IMR-90 (cell line): ENCODE data around the gene AUTS2. TPM values are rescaled to one million over a fixed set of nuclear protein-coding genes. Genes with fewer than 3 reads are reported as not detected.

Experiments used
- ATAC-seq: fragments of 200-7000 bp; cut with Tn5 transposase; 2 replicates; pipeline ENCODE4 v1.9.1; 2020; ENCODE audit warnings: low read depth, mild to moderate bottlenecking, moderate library complexity
- BruUV-seq: library from RNA; stranded (reverse); fragments of 400-500 nt; replicated peaks from 2 replicates; lab custom pipeline; 2021; lab: Mats Ljungman, UMichigan
- CTCF ChIA-PET: fragments of 300-600 bp; formaldehyde crosslinking; extraction: SDS; loops from one replicate; lab custom pipeline; 2021; ENCODE audit warnings: antibody characterized with exemption; lab: Yijun Ruan, JAX
- POLR2A ChIA-PET: fragments of 300-600 bp; sonication (Branson Sonifier 250); formaldehyde crosslinking; loops from one replicate; lab custom pipeline; 2022; ENCODE audit warnings: antibody characterized with exemption; ENCODE audit not compliant: unreplicated experiment; lab: Charles Lee
- DNase-seq: peaks from one replicate; pipeline ENCODE4 v3.0.0; 2013
- H2AFZ ChIP-seq: replicated peaks from 2 replicates; pipeline ENCODE3; 2013; ENCODE audit warnings: low read length, mild to moderate bottlenecking; ENCODE audit not compliant: poor library complexity
- H2AK5ac ChIP-seq: 2 replicates; pipeline ENCODE4 v1.6.1; 2013; ENCODE audit warnings: low read depth, low read length, inconsistent platforms
- H2AK9ac ChIP-seq: replicated peaks from 2 replicates; pipeline ENCODE3; 2013; ENCODE audit warnings: mild to moderate bottlenecking, low read depth, low read length, moderate library complexity; ENCODE audit not compliant: poor library complexity
- H2BK120ac ChIP-seq: 2 replicates; pipeline ENCODE4 v1.6.1; 2013; ENCODE audit warnings: low read depth, low read length, inconsistent platforms
- H2BK15ac ChIP-seq: 3 replicates; pipeline ENCODE4 v1.6.1; 2013; ENCODE audit warnings: low read depth, low read length, inconsistent platforms
- H2BK20ac ChIP-seq: 2 replicates; pipeline ENCODE4 v1.6.1; 2013; ENCODE audit warnings: low read depth, mild to moderate bottlenecking, inconsistent platforms, low read length, moderate library complexity
- H2BK5ac ChIP-seq: 2 replicates; pipeline ENCODE4 v1.6.1; 2013; ENCODE audit warnings: mild to moderate bottlenecking, low read depth, low read length, inconsistent platforms; ENCODE audit not compliant: poor library complexity, severe bottlenecking
- H3K14ac ChIP-seq: replicated peaks from 2 replicates; pipeline ENCODE4 v1.6.1; 2013; ENCODE audit warnings: low read depth, low read length, inconsistent platforms
- H3K18ac ChIP-seq: 2 replicates; pipeline ENCODE4 v1.6.1; 2013; ENCODE audit warnings: low read depth, low read length, control low read depth
- H3K23ac ChIP-seq: 2 replicates; pipeline ENCODE4 v1.6.1; 2013; ENCODE audit warnings: low read depth, low read length, inconsistent platforms
- H3K27ac ChIP-seq: 2 replicates; pipeline ENCODE4 v1.5.1; 2013; ENCODE audit warnings: mild to moderate bottlenecking, control low read depth, low read length; ENCODE audit not compliant: insufficient read depth
- H3K27me3 ChIP-seq: 2 replicates; pipeline ENCODE4 v1.6.1; 2013; ENCODE audit warnings: low read length; ENCODE audit not compliant: control insufficient read depth, insufficient read depth
- H3K36me3 ChIP-seq: 2 replicates; pipeline ENCODE4 v1.6.1; 2013; ENCODE audit warnings: low read length, mixed read lengths; ENCODE audit not compliant: control insufficient read depth, insufficient read depth
- H3K4ac ChIP-seq: 2 replicates; pipeline ENCODE4 v1.6.1; 2013; ENCODE audit warnings: low read depth, low read length, inconsistent platforms
- H3K4me1 ChIP-seq: 2 replicates; pipeline ENCODE4 v1.6.1; 2013; ENCODE audit warnings: low read length, mixed read lengths; ENCODE audit not compliant: control insufficient read depth, insufficient read depth
- H3K4me2 ChIP-seq: 2 replicates; pipeline ENCODE4 v1.6.1; 2013; ENCODE audit warnings: low read depth, mild to moderate bottlenecking, control low read depth, low read length, moderate library complexity
- H3K4me3 ChIP-seq: 2 replicates; pipeline ENCODE4 v1.5.1; 2013; ENCODE audit warnings: low read depth, mild to moderate bottlenecking, control low read depth, low read length, moderate library complexity; ENCODE audit not compliant: insufficient read depth
- H3K56ac ChIP-seq: 2 replicates; pipeline ENCODE4 v1.6.1; 2013; ENCODE audit warnings: low read length, inconsistent platforms; ENCODE audit not compliant: insufficient read depth; ENCODE audit errors: extremely low read depth
- H3K79me1 ChIP-seq, 2 experiments: 2 replicates each; pipeline ENCODE4 v1.6.1; 2013; ENCODE audit warnings: low read length in 2 of 2, inconsistent platforms in 1 of 2, low read depth in 1 of 2
- H3K9ac ChIP-seq: 2 replicates; pipeline ENCODE4 v1.6.1; 2013; ENCODE audit warnings: low read depth, low read length, control low read depth
- H3K9me1 ChIP-seq: 2 replicates; pipeline ENCODE4 v1.6.1; 2013; ENCODE audit warnings: low read length, inconsistent platforms; ENCODE audit not compliant: insufficient read depth
- H3K9me3 ChIP-seq: 2 replicates; pipeline ENCODE4 v1.6.1; 2013; ENCODE audit warnings: low read length; ENCODE audit not compliant: control insufficient read depth, insufficient read depth
- H4K20me1 ChIP-seq: 2 replicates; pipeline ENCODE4 v1.6.1; 2013; ENCODE audit warnings: low read length, inconsistent platforms; ENCODE audit not compliant: insufficient read depth
- H4K5ac ChIP-seq: 2 replicates; pipeline ENCODE4 v1.6.1; 2013; ENCODE audit warnings: mild to moderate bottlenecking, low read depth, low read length, control low read depth
- H4K8ac ChIP-seq, 2 experiments: 2 replicates each; pipeline ENCODE4 v1.6.1; 2013; ENCODE audit warnings: low read depth in 2 of 2, low read length in 2 of 2, control low read depth in 1 of 2, inconsistent platforms in 1 of 2
- H4K91ac ChIP-seq: 2 replicates; pipeline ENCODE4 v1.6.1; 2013; ENCODE audit warnings: low read depth, low read length, inconsistent platforms; ENCODE audit not compliant: insufficient read depth
- MXI1 ChIP-seq: IDR thresholded peaks from 2 replicates; pipeline ENCODE4 v1.6.1; 2012; ENCODE audit warnings: low read depth, mild to moderate bottlenecking, low read length, moderate library complexity, borderline replicate concordance
- WGBS, 2 experiments: methylation state at CpG; one replicate each; pipeline versions ENCODE4 v1.1.5 to v1.1.7; 2013; ENCODE audit warnings: missing lambda C conversion rate in 2 of 2; ENCODE audit not compliant: insufficient read length in 1 of 2; ENCODE audit errors: extremely low coverage in 2 of 2; 5-methylcytosine and 5-hydroxymethylcytosine counted together
- dilution Hi-C: fragments of 300-500 bp; cut with HindIII; formaldehyde crosslinking; loops from one replicate; pipeline ENCODE4 v1.14.3; 2018; ENCODE audit warnings: low sequenced_read_pairs; ENCODE audit not compliant: unreplicated experiment
- in situ Hi-C: fragments of 300-500 bp; cut with MboI; formaldehyde crosslinking; loops from 3 replicates; pipeline ENCODE4 v1.14.3; 2019; ENCODE audit warnings: low sequenced_read_pairs, inconsistent platforms, mixed read lengths
- intact Hi-C: fragments of 100-400 bp; cut with micrococcal nuclease; formaldehyde crosslinking; loops from 2 replicates; pipeline ENCODE4 v1.10.0; 2022
- polyA plus RNA-seq, 3 experiments: library from polyadenylated mRNA; depleted of rRNA; stranded (reverse); fragments of >200 nt; gene quantifications; 2 replicates each; pipeline ENCODE4 v1.2.3, GENCODE V29; 2012; ENCODE audit warnings: low replicate concordance in 1 of 3
- total RNA-seq: library from RNA; depleted of rRNA; stranded (reverse); fragments of >200 nt; gene quantifications from 2 replicates; pipeline ENCODE4 v1.2.3, GENCODE V29; 2012

AUTS2 gene
- total and polyA plus RNA-seq, 2 of the 4 experiments (the other 2 are of a cell fraction): 0.90 to 3.0 TPM

GRCh38 chr7:70766694-70767093, 1168.4 kb downstream of the AUTS2 start:
- Histone ChIP-seq H2AK9ac (no peak overlapping the region), H3K27ac (no peak overlapping the region), H4K20me1 (no peaks in the 10 kb centered on the region), H2BK15ac (no peak overlapping the region), H3K27me3 (no peaks in the 10 kb centered on the region), H3K4me3 (no peak overlapping the region), H3K4ac (no peak overlapping the region), H2BK5ac (no peak overlapping the region), H3K23ac (no peak overlapping the region), H4K91ac (no peak overlapping the region), H3K9ac (no peak overlapping the region), H2BK120ac (no peak overlapping the region), H2BK20ac (no peak overlapping the region), H3K9me1 (no peaks in the 10 kb centered on the region), H3K79me1 (no peaks in the 10 kb centered on the region), H3K9me3 (no peaks in the 10 kb centered on the region), H4K5ac (no peak overlapping the region), H2AK5ac (no peak overlapping the region), H3K36me3 (peaks cover 4% of the 10 kb centered on the region; the same call in 1 of the 2 replicates), H3K18ac (no peak overlapping the region), H2AFZ (no peak overlapping the region), H3K56ac (no peak overlapping the region), H3K4me2 (no peak overlapping the region), H3K14ac (no peak overlapping the region), H4K8ac (no peak overlapping the region), H3K4me1 (no peaks in the 10 kb centered on the region)
- no peak for DNase-seq
- intact Hi-C loops: no loop called here
- no peak for ATAC-seq
- ChIA-PET POLR2A (no interaction called here), CTCF (no interaction called here)
- in situ Hi-C loops: no loop called here
- no TSS peak for BruUV-seq
- no peak for TF ChIP-seq MXI1
- dilution Hi-C loops: no loop called here
- WGBS, 2 experiments: 100% methylated on average over 1 of the region's 4 CpGs; no CpG with 5 or more reads in 1 of the 2 experiments
